ENCODE measurements around the gene RAD51B.

- TF ChIP-seq CTCF (IDR thresholded peaks at IDR 0.05) (no peak), EP300 (IDR thresholded peaks at IDR 0.05) (no peak), POLR2AphosphoS5 (IDR thresholded peaks at IDR 0.05) (no peak)
Observed at GRCh38 chr14:68394764-68395143, 575.2 kb downstream of the RAD51B start.
